ENCODE measurements around the gene ATP2C2. TPM values are rescaled to one million over a fixed set of nuclear protein-coding genes. Genes with fewer than 3 reads are reported as not detected.

The ATP2C2 gene
- total and polyA plus RNA-seq, 11 donors = 0.17 TPM; not detected in 10

DNA sequence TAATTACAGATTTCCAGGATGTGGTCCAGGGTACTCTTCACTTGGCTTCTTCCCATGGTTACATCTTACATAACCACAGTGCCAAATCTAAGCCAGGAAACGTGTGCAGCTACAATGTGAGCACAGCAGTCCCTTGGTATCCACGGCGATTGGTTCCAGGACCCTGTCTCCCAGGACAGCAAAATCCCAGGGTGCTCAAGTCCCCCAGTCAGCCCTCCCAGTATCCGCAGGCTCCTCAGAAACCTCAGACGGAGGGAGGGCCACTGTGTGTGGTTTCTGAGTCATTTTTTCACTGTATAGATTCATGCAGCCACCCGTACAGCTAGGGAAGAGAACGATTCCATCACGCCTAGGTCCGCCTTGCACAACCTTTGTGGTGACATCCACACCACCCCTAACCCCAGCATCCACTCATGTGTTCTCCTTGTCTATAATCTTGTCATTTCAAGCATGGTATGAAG lies 11.1 kb upstream of the ATP2C2 start:
- intact Hi-C loops (cut with DNase I) = no loop called here
- Histone ChIP-seq H3K4me1 (no peaks in the 10 kb centered on the region), H3K4me3 (no peak overlapping the region), H3K9me3 (no peaks in the 10 kb centered on the region), H3K27me3 (peaks cover 0 to 7% (median 0%) of the 10 kb centered on the region in 9 donors), H3K36me3 (no peaks in the 10 kb centered on the region), H3K27ac (no peak overlapping the region)
- ATAC-seq = no peak
- 61 to 69% (median 64%) methylated on average over 9 of the region's 9 CpGs for WGBS, 4 donors
- no peak for DNase-seq
- no peak for TF ChIP-seq POLR2A (IDR thresholded peaks at IDR 0.05)
- TF ChIP-seq, protein P1, sequence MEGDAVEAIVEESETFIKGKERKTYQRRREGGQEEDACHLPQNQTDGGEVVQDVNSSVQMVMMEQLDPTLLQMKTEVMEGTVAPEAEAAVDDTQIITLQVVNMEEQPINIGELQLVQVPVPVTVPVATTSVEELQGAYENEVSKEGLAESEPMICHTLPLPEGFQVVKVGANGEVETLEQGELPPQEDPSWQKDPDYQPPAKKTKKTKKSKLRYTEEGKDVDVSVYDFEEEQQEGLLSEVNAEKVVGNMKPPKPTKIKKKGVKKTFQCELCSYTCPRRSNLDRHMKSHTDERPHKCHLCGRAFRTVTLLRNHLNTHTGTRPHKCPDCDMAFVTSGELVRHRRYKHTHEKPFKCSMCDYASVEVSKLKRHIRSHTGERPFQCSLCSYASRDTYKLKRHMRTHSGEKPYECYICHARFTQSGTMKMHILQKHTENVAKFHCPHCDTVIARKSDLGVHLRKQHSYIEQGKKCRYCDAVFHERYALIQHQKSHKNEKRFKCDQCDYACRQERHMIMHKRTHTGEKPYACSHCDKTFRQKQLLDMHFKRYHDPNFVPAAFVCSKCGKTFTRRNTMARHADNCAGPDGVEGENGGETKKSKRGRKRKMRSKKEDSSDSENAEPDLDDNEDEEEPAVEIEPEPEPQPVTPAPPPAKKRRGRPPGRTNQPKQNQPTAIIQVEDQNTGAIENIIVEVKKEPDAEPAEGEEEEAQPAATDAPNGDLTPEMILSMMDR (IDR thresholded peaks at IDR 0.05) = no peak

GRCh38 chr16:84358601-84359295 lies 9.6 kb upstream of the ATP2C2 start:
- H3K27me3 ChIP-seq = peaks cover 0 to 6% (median 0%) of the 10 kb centered on the region in 9 donors
- no peak for ATAC-seq
- no peaks in the 10 kb centered on the region for H3K9me3 ChIP-seq
- DNase-seq = no peak
- no peaks in the 10 kb centered on the region for H3K36me3 ChIP-seq
- H3K27ac ChIP-seq = no peak overlapping the region
- no peaks in the 10 kb centered on the region for H3K4me1 ChIP-seq
- 79 to 84% (median 82%) methylated on average over 14 of the region's 14 CpGs for WGBS, 4 donors
- no peak for TF ChIP-seq POLR2A (IDR thresholded peaks at IDR 0.05)
- TF ChIP-seq, protein P1 (IDR thresholded peaks at IDR 0.05) = no peak
- H3K4me3 ChIP-seq = no peak overlapping the region
- intact Hi-C loops (cut with DNase I) = no loop called here

GRCh38 chr16:84359326-84359725 lies 9.0 kb upstream of the ATP2C2 start:
- Histone ChIP-seq H3K36me3 (no peaks in the 10 kb centered on the region), H3K4me1 (no peaks in the 10 kb centered on the region), H3K9me3 (no peaks in the 10 kb centered on the region), H3K27me3 (peaks cover 0 to 5% (median 0%) of the 10 kb centered on the region in 9 donors), H3K4me3 (no peak overlapping the region), H3K27ac (no peak overlapping the region)
- no peak for TF ChIP-seq POLR2A (IDR thresholded peaks at IDR 0.05)
- TF ChIP-seq, protein P1 (IDR thresholded peaks at IDR 0.05) = no peak
- DNase-seq = no peak
- no peak for ATAC-seq
- intact Hi-C loops (cut with DNase I) = no loop called here
- WGBS, 4 donors = 59 to 78% (median 72%) methylated on average over 7 to 8 of the region's 8 CpGs

GRCh38 chr16:84360170-84360569 lies 8.2 kb upstream of the ATP2C2 start:
- Histone ChIP-seq H3K27ac (no peak overlapping the region), H3K36me3 (no peaks in the 10 kb centered on the region), H3K4me1 (no peaks in the 10 kb centered on the region), H3K9me3 (no peaks in the 10 kb centered on the region), H3K4me3 (no peak overlapping the region), H3K27me3 (peaks cover 0 to 5% (median 0%) of the 10 kb centered on the region in 9 donors)
- no peak for DNase-seq
- intact Hi-C loops (cut with DNase I) = no loop called here
- no peak for TF ChIP-seq POLR2A (IDR thresholded peaks at IDR 0.05)
- TF ChIP-seq, protein P1 (IDR thresholded peaks at IDR 0.05) = no peak
- no peak for ATAC-seq
- WGBS, 4 donors = 75 to 88% (median 83%) methylated on average over 15 of the region's 15 CpGs

Data from heart left ventricle (tissue), 16 donors.